HEK293 (cell line): ENCODE measurements around the gene KLHL7.
A peak's percentile ranks its signal among the peaks of the same experiment; 100 is the strongest.
"Not testable (repeated sequence)": the region's sequence is repeated elsewhere in the genome, so short reads cannot be mapped to it uniquely, and the experiment has no call there.

Source experiments
- BCL11B ChIP-seq: fragments of 450-650 bp; formaldehyde crosslinking; IDR thresholded peaks from 2 replicates; pipeline ENCODE4 v1.5.1; 2016; ENCODE audit warnings: low read depth, missing biosample characterization, missing genetic modification characterization
- CTCF ChIP-seq: fragments of 450-650 bp; formaldehyde crosslinking; IDR thresholded peaks from 2 replicates; pipeline ENCODE4 v1.5.1; 2016; ENCODE audit warnings: missing biosample characterization, missing genetic modification characterization
- KLF16 ChIP-seq: fragments of 450-650 bp; formaldehyde crosslinking; IDR thresholded peaks from 2 replicates; pipeline ENCODE4 v1.5.1; 2017; ENCODE audit warnings: missing biosample characterization, missing genetic modification characterization
- MYNN ChIP-seq: fragments of 450-650 bp; formaldehyde crosslinking; IDR thresholded peaks from 2 replicates; pipeline ENCODE4 v1.5.1; 2016; ENCODE audit warnings: missing biosample characterization, missing genetic modification characterization, borderline replicate concordance
- ZBTB20 ChIP-seq: fragments of 450-650 bp; formaldehyde crosslinking; IDR thresholded peaks from 2 replicates; pipeline ENCODE4 v1.5.1; 2016; ENCODE audit warnings: missing biosample characterization, missing genetic modification characterization
- ZBTB8A ChIP-seq: fragments of 450-650 bp; formaldehyde crosslinking; IDR thresholded peaks from 2 replicates; pipeline ENCODE4 v1.5.1; 2016; ENCODE audit warnings: missing biosample characterization, missing genetic modification characterization
- ZFP41 ChIP-seq: fragments of 450-650 bp; formaldehyde crosslinking; IDR thresholded peaks from 2 replicates; pipeline ENCODE4 v1.5.1; 2016; ENCODE audit warnings: missing biosample characterization, missing genetic modification characterization, borderline replicate concordance
- ZNF24 ChIP-seq: fragments of 450-650 bp; formaldehyde crosslinking; IDR thresholded peaks from 2 replicates; pipeline ENCODE4 v1.5.1; 2016; ENCODE audit warnings: missing biosample characterization, missing genetic modification characterization
- ZNF426 ChIP-seq: fragments of 450-650 bp; formaldehyde crosslinking; IDR thresholded peaks from 2 replicates; pipeline ENCODE4 v1.5.1; 2017; ENCODE audit warnings: missing biosample characterization, missing genetic modification characterization, mild to moderate bottlenecking, inconsistent platforms, moderate library complexity
- ZNF529 ChIP-seq: fragments of 450-650 bp; formaldehyde crosslinking; IDR thresholded peaks from 2 replicates; pipeline ENCODE4 v1.5.1; 2017; ENCODE audit warnings: missing genetic modification characterization, missing biosample characterization; ENCODE audit not compliant: insufficient replicate concordance
- TF ChIP-seq, protein P1 (sequence below): fragments of 450-650 bp; formaldehyde crosslinking; IDR thresholded peaks from 2 replicates; pipeline ENCODE4 v1.5.1; 2017; ENCODE audit warnings: missing biosample characterization, missing genetic modification characterization
- TF ChIP-seq, protein P2 (sequence below): fragments of 450-650 bp; formaldehyde crosslinking; IDR thresholded peaks from 2 replicates; pipeline ENCODE4 v1.5.1; 2016; ENCODE audit warnings: missing biosample characterization, missing genetic modification characterization

DNA sequence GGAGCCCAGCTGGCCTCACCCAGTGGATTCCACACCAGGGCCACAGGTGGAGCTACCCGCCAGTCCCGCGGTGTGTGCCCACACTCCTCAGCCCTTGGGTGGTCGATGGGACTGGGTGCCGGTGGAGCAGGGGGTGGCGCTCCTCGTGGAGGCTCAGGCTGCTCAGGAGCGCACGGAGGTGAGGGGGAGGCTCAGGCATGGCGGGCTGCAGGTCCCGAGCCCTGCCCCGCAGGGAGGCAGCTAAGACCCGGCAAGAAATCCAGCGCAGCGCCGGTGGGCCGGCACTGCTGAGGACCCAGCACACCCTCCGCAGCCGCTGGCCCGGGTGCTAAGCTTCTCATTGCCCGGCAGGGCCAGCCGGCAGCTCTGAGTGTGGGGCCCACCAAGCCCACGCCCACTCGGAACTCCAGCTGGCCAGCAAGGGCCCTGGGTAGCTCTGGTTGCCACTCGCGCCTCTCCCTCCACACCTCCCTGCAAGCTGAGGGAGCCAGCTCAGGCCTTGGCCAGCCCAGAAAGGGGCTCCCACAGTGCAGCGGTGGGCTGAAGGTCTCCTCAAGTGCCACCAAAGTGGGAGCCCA lies 88.2 kb downstream of the KLHL7 start:
- TF ChIP-seq, protein P1, sequence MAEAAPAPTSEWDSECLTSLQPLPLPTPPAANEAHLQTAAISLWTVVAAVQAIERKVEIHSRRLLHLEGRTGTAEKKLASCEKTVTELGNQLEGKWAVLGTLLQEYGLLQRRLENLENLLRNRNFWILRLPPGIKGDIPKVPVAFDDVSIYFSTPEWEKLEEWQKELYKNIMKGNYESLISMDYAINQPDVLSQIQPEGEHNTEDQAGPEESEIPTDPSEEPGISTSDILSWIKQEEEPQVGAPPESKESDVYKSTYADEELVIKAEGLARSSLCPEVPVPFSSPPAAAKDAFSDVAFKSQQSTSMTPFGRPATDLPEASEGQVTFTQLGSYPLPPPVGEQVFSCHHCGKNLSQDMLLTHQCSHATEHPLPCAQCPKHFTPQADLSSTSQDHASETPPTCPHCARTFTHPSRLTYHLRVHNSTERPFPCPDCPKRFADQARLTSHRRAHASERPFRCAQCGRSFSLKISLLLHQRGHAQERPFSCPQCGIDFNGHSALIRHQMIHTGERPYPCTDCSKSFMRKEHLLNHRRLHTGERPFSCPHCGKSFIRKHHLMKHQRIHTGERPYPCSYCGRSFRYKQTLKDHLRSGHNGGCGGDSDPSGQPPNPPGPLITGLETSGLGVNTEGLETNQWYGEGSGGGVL = not testable (repeated sequence)
- TF ChIP-seq KLF16 (tag by site-specific recombination); ZNF529; ZNF426 (tag by site-specific recombination); ZNF24 (tag by site-specific recombination); ZBTB20; CTCF; ZBTB8A (tag by site-specific recombination); ZFP41 (tag by site-specific recombination); BCL11B (tag by site-specific recombination); MYNN: not testable (repeated sequence)
- TF ChIP-seq, protein P2, sequence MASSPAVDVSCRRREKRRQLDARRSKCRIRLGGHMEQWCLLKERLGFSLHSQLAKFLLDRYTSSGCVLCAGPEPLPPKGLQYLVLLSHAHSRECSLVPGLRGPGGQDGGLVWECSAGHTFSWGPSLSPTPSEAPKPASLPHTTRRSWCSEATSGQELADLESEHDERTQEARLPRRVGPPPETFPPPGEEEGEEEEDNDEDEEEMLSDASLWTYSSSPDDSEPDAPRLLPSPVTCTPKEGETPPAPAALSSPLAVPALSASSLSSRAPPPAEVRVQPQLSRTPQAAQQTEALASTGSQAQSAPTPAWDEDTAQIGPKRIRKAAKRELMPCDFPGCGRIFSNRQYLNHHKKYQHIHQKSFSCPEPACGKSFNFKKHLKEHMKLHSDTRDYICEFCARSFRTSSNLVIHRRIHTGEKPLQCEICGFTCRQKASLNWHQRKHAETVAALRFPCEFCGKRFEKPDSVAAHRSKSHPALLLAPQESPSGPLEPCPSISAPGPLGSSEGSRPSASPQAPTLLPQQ = peak; percentile 40; the same call in 1 of the 2 replicates
